ENCODE measurements around the gene TMEM41A.
A peak's percentile ranks its signal among the peaks of the same experiment; 100 is the strongest.

TMEM41A gene

GRCh38 chr3:185517387-185518130 lies 18.7 kb upstream of the TMEM41A start:
- H3K4me3 ChIP-seq (ENCODE audit: low read length) = no peak overlapping the region
- no peaks in the 10 kb centered on the region for H3K27me3 ChIP-seq (replicated peaks; ENCODE audit: insufficient read depth, low read length)
- H3K27ac ChIP-seq (ENCODE audit: low read length) = peak overlapping the region; percentile 4; the same call in 1 of the 2 replicates
- no peaks in the 10 kb centered on the region for H3K9me3 ChIP-seq (replicated peaks; ENCODE audit: insufficient read depth, low read length)
- TF ChIP-seq EZH2 (optimal IDR thresholded peaks at IDR 0.05; ENCODE audit: low read depth, low read length) (no peak), CTCF (IDR thresholded peaks at IDR 0.05; ENCODE audit: low read length) (no peak), EZH2phosphoT487 (IDR thresholded peaks at IDR 0.05; ENCODE audit: low read length) (no peak)
- no peak for DNase-seq
- H3K4me1 ChIP-seq (ENCODE audit: low read length) = peaks cover 15% of the 10 kb centered on the region
- peak overlapping the region; percentile 17 for H2AFZ ChIP-seq (ENCODE audit: low read length)
- no peak overlapping the region for H3K9ac ChIP-seq (ENCODE audit: low read length)
- H3K4me2 ChIP-seq (ENCODE audit: low read depth, low read length) = peak overlapping the region; percentile 32
- H3K9me2 ChIP-seq (replicated peaks; ENCODE audit: insufficient read depth, low read length) = no peaks in the 10 kb centered on the region
- no peaks in the 10 kb centered on the region for H4K20me1 ChIP-seq (ENCODE audit: insufficient read depth, low read length)
- no peaks in the 10 kb centered on the region for H3K36me3 ChIP-seq (replicated peaks; ENCODE audit: insufficient read depth, low read length)
- no peaks in the 10 kb centered on the region for H3K79me2 ChIP-seq (ENCODE audit: low read length)
- H3F3A ChIP-seq (ENCODE audit: insufficient read depth, low read length) = no peaks in the 10 kb centered on the region

GRCh38 chr3:185511711-185512110 lies 12.9 kb upstream of the TMEM41A start:
- Histone ChIP-seq H3K27me3 (replicated peaks; ENCODE audit: insufficient read depth, low read length) (no peaks in the 10 kb centered on the region), H3K9me2 (replicated peaks; ENCODE audit: insufficient read depth, low read length) (no peaks in the 10 kb centered on the region), H3F3A (ENCODE audit: insufficient read depth, low read length) (no peaks in the 10 kb centered on the region), H3K9ac (ENCODE audit: low read length) (no peak overlapping the region), H3K9me3 (replicated peaks; ENCODE audit: insufficient read depth, low read length) (no peaks in the 10 kb centered on the region), H4K20me1 (ENCODE audit: insufficient read depth, low read length) (no peaks in the 10 kb centered on the region), H3K27ac (ENCODE audit: low read length) (no peak overlapping the region), H3K4me2 (ENCODE audit: low read depth, low read length) (no peak overlapping the region), H3K4me3 (ENCODE audit: low read length) (no peak overlapping the region), H3K4me1 (ENCODE audit: low read length) (peaks cover 1% of the 10 kb centered on the region), H3K79me2 (ENCODE audit: low read length) (no peaks in the 10 kb centered on the region), H2AFZ (ENCODE audit: low read length) (no peak overlapping the region), H3K36me3 (replicated peaks; ENCODE audit: insufficient read depth, low read length) (no peaks in the 10 kb centered on the region)
- TF ChIP-seq EZH2phosphoT487 (IDR thresholded peaks at IDR 0.05; ENCODE audit: low read length) (no peak), EZH2 (optimal IDR thresholded peaks at IDR 0.05; ENCODE audit: low read depth, low read length) (no peak), CTCF (IDR thresholded peaks at IDR 0.05; ENCODE audit: low read length) (no peak)
- no peak for DNase-seq

GRCh38 chr3:185508335-185508991 lies 9.6 kb upstream of the TMEM41A start:
- Histone ChIP-seq H3K9me3 (replicated peaks; ENCODE audit: insufficient read depth, low read length) (no peaks in the 10 kb centered on the region), H2AFZ (ENCODE audit: low read length) (no peak overlapping the region), H3K4me3 (ENCODE audit: low read length) (no peak overlapping the region), H3K4me2 (ENCODE audit: low read depth, low read length) (no peak overlapping the region), H3K79me2 (ENCODE audit: low read length) (no peaks in the 10 kb centered on the region), H3K9me2 (replicated peaks; ENCODE audit: insufficient read depth, low read length) (no peaks in the 10 kb centered on the region), H3K27me3 (replicated peaks; ENCODE audit: insufficient read depth, low read length) (no peaks in the 10 kb centered on the region), H3F3A (ENCODE audit: insufficient read depth, low read length) (no peaks in the 10 kb centered on the region), H3K9ac (ENCODE audit: low read length) (no peak overlapping the region), H3K4me1 (ENCODE audit: low read length) (no peaks in the 10 kb centered on the region), H4K20me1 (ENCODE audit: insufficient read depth, low read length) (no peaks in the 10 kb centered on the region), H3K27ac (ENCODE audit: low read length) (no peak overlapping the region), H3K36me3 (replicated peaks; ENCODE audit: insufficient read depth, low read length) (no peaks in the 10 kb centered on the region)
- DNase-seq = no peak
- TF ChIP-seq EZH2 (optimal IDR thresholded peaks at IDR 0.05; ENCODE audit: low read depth, low read length) (no peak), EZH2phosphoT487 (IDR thresholded peaks at IDR 0.05; ENCODE audit: low read length) (no peak), CTCF (IDR thresholded peaks at IDR 0.05; ENCODE audit: low read length) (no peak)

Data from MM.1S (cell line).